ENCODE measurements around the gene CCDC87. TPM values are rescaled to one million over a fixed set of nuclear protein-coding genes. Genes with fewer than 3 reads are reported as not detected.

The CCDC87 gene
- total and polyA plus RNA-seq, 2 of the 8 experiments (the other 6 are each of a cell fraction or from before 2014, with no cell fraction given): 0.32 to 0.99 TPM

DNA sequence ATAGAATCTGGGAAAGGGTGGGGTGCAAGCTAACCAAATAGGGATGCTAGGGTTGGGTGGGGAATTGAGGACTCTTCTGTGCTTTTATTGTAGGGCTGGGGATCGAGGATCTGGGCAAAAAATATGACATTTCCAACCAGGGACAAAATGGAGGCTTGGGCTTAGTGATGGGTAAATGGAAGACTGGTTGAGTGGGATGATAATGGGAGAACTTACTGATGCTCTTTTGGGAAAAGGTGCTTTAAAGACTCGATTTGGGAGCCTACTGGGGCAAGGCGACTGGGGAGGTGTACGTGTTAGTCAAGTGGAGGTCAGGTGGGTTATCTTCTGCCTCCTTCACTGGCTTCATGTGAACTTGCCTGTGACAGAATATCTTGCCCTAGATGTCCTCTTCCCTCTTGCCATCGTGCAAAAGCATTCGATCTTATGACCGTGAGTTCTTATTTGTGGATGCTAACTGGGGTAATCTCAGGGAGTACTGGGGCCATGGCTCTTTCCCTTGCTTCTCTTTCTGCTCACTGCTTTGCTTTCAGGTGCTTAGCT lies 35.3 kb upstream of the CCDC87 start:
- H3K9ac ChIP-seq (replicated peaks in 1 of 4; ENCODE audit: extremely low read depth in 1 of 4, low read depth in 3 of 4, low read length in 3 of 4): no peak overlapping the region
- H4K8ac ChIP-seq (ENCODE audit: extremely low read depth, insufficient read depth, low read length): no peak overlapping the region
- DNase-seq (ENCODE audit: low read depth in 1 of 2, low spot score in 2 of 2): no peak
- H3K14ac ChIP-seq (ENCODE audit: insufficient read length): no peak overlapping the region
- peaks cover 47 to 100% of the 10 kb centered on the region in 2 experiments for H3K79me2 ChIP-seq (ENCODE audit: control insufficient read depth in 1 of 2, insufficient read depth in 2 of 2, low read length in 2 of 2)
- H3K23ac ChIP-seq (ENCODE audit: insufficient read length): no peak overlapping the region
- no peak overlapping the region for H2BK5ac ChIP-seq (ENCODE audit: low read depth, low read length)
- no peak overlapping the region for H3K4ac ChIP-seq (replicated peaks; ENCODE audit: insufficient read length, low read depth, low read length)
- no peak overlapping the region for H4K5ac ChIP-seq (ENCODE audit: insufficient read length, low read depth, low read length)
- H3K4me1 ChIP-seq (replicated peaks in 1 of 4; ENCODE audit: control insufficient read depth in 3 of 4, insufficient read depth in 4 of 4, low read length in 3 of 4): no peaks in the 10 kb centered on the region
- H3K23me2 ChIP-seq (ENCODE audit: low read depth, low read length): no peaks in the 10 kb centered on the region
- no peaks in the 10 kb centered on the region for H3K9me3 ChIP-seq (ENCODE audit: insufficient read depth in 2 of 2, low read depth in 1 of 2, low read length in 1 of 2)
- ChIA-PET CTCF (ENCODE audit: partially characterized antibody) (interaction anchor here (0.6 to 2.1 kb wide), 2 partner anchors 10 to 49 kb away, joined by 3 to 7 read pairs; no protein-coding TSS in a partner anchor), POLR2A (ENCODE audit: partially characterized antibody) (interaction anchor here (65.3 to 66.2 kb wide), 2 partner anchors 7 to 15 kb away, joined by 2165 read pairs; partner anchors contain the start of genes CCDC87, CCS, RBM14 and RBM4)
- H3K4me3 ChIP-seq (ENCODE audit: extremely low read depth in 1 of 4, insufficient read depth in 2 of 4, low read depth in 3 of 4, low read length in 4 of 4): no peak overlapping the region
- no peak overlapping the region for H2BK120ac ChIP-seq (replicated peaks; ENCODE audit: low read depth, low read length)
- H3K4me2 ChIP-seq (ENCODE audit: insufficient read depth in 1 of 2, low read depth in 2 of 2, low read length in 2 of 2): no peak overlapping the region
- H2BK20ac ChIP-seq (ENCODE audit: low read length): no peak overlapping the region
- no peak overlapping the region for H2AFZ ChIP-seq (ENCODE audit: low read length)
- no peak overlapping the region for H3K18ac ChIP-seq (ENCODE audit: extremely low read depth, low read length)
- no peak overlapping the region for H2BK12ac ChIP-seq (ENCODE audit: low read depth, low read length)
- no peak overlapping the region for H3K27ac ChIP-seq (ENCODE audit: low read depth, low read length)
- H2AK5ac ChIP-seq (ENCODE audit: low read depth, low read length): no peak overlapping the region
- H3K56ac ChIP-seq (replicated peaks; ENCODE audit: insufficient read length, low read depth, low read length): no peak overlapping the region
- H4K20me1 ChIP-seq (replicated peaks in 1 of 2; ENCODE audit: control insufficient read depth in 1 of 2, insufficient read depth in 2 of 2, low read length in 2 of 2): peaks cover 45 to 56% of the 10 kb centered on the region in 2 experiments
- FAIRE-seq: no peak
- TF ChIP-seq MAFK (IDR thresholded peaks at IDR 0.05; ENCODE audit: low read depth, low read length) (no peak), POLR2AphosphoS5 (IDR thresholded peaks at IDR 0.05; ENCODE audit: low read depth, low read length) (peak; percentile 54; the same call in 1 of the 2 replicates), FOSL1 (IDR thresholded peaks at IDR 0.05; ENCODE audit: insufficient read depth, low read depth, low read length) (no peak)
- 97% methylated on average over 7 of the region's 7 CpGs; no CpG with 5 or more reads in 1 of the 2 experiments for WGBS, 2 experiments (ENCODE audit: extremely low coverage in 1 of 2, insufficient coverage in 1 of 2, insufficient read length in 1 of 2, insufficient replicate concordance in 2 of 2, low coverage in 1 of 2, low lambda C conversion rate in 2 of 2, missing lambda C conversion rate in 1 of 2)
- no peak overlapping the region for H2BK15ac ChIP-seq (ENCODE audit: low read length)
- peaks cover 51 to 86% (median 79%) of the 10 kb centered on the region in 4 experiments for H3K36me3 ChIP-seq (ENCODE audit: control insufficient read depth in 2 of 4, insufficient read depth in 4 of 4, low read length in 3 of 4)
- no peaks in the 10 kb centered on the region for H3K27me3 ChIP-seq (replicated peaks in 1 of 4; ENCODE audit: control insufficient read depth in 3 of 4, extremely low read depth in 1 of 4, insufficient read depth in 3 of 4, low read length in 3 of 4)
- H3K79me1 ChIP-seq (ENCODE audit: low read depth, low read length): peaks cover 37% of the 10 kb centered on the region
- no peak overlapping the region for H4K91ac ChIP-seq (replicated peaks; ENCODE audit: insufficient read length, low read length)
